ENCODE measurements around the gene QRICH2. TPM values are rescaled to one million over a fixed set of nuclear protein-coding genes. Genes with fewer than 3 reads are reported as not detected.

The QRICH2 gene
- total and polyA plus RNA-seq, 10 of the 15 experiments (the other 5 are each of a cell fraction or from before 2014, with no cell fraction given), result 0.04 to 0.72 (median 0.25) TPM

GRCh38 chr17:76247304-76247703, 60.8 kb downstream of the QRICH2 start:
- Histone ChIP-seq H3K4me3 (no peak overlapping the region), H3K27me3 (replicated peaks in 1 of 2; ENCODE audit: control insufficient read depth in 2 of 2, insufficient read depth in 2 of 2, low read length in 1 of 2) (no peaks in the 10 kb centered on the region), H3K4me2 (ENCODE audit: control insufficient read depth, insufficient read depth) (no peak overlapping the region), H3K36me3 (ENCODE audit: control insufficient read depth in 2 of 2, insufficient read depth in 2 of 2, low read length in 1 of 2) (no peaks in the 10 kb centered on the region), H4K20me1 (ENCODE audit: control insufficient read depth, insufficient read depth) (no peaks in the 10 kb centered on the region), H3K79me2 (ENCODE audit: control insufficient read depth, insufficient read depth, low read length) (no peaks in the 10 kb centered on the region), H3K4me1 (ENCODE audit: control insufficient read depth, insufficient read depth, low read length) (peaks cover 43% of the 10 kb centered on the region), H3K9me3 (replicated peaks; ENCODE audit: control insufficient read depth, insufficient read depth, low read length) (no peaks in the 10 kb centered on the region), H2AFZ (ENCODE audit: control insufficient read depth, low read depth, low read length) (no peak overlapping the region), H3K27ac (ENCODE audit: control insufficient read depth, insufficient read depth) (peak overlapping the region; percentile 29), H3K9ac (ENCODE audit: control insufficient read depth, insufficient read depth, low read length) (no peak overlapping the region)
- ChIA-PET RAD21 (ENCODE audit: unreplicated experiment) (interaction anchor here (0.9 to 6.2 kb wide), 10 partner anchors 10 to 121 kb away, joined by 3 to 124 read pairs (median 15); partner anchors contain the start of gene UBALD2), SMC1A (ENCODE audit: uncharacterized antibody, unreplicated experiment) (interaction anchor here (1.0 to 13.9 kb wide), 14 partner anchors 9 to 67 kb away, joined by 3 to 226 read pairs (median 11); partner anchors contain the start of gene UBALD2), CTCF (interaction anchor here (0.7 to 8.0 kb wide), 11 partner anchors 9 to 233 kb away, joined by 3 to 82 read pairs (median 5); partner anchors contain the start of gene UBALD2), POLR2A (interaction anchor here (0.5 to 16.9 kb wide), 9 partner anchors 9 to 121 kb away, joined by 3 to 341 read pairs (median 6); partner anchors contain the start of gene UBALD2)
- 82% methylated on average over 8 of the region's 8 CpGs for WGBS (ENCODE audit: insufficient coverage, insufficient replicate concordance, low lambda C conversion rate, missing lambda C conversion rate)
- no TSS peak for BruUV-seq (replicated peaks)
- no peak for ATAC-seq
- no peak for DNase-seq (ENCODE audit: low read depth, low spot score)
- intact Hi-C loops (cut with micrococcal nuclease; ENCODE audit: unreplicated experiment) (loop anchor here (2.0 to 5.0 kb wide), 2 partner anchors 17 to 60 kb away; partner anchors contain the start of gene UBALD2), in situ Hi-C loops (cut with MboI) (no loop called here)
- no peak for FAIRE-seq
- no peak for TF ChIP-seq SP1 (IDR thresholded peaks at IDR 0.05; ENCODE audit: low read depth, low read length)
- TF ChIP-seq CREB1 (IDR thresholded peaks at IDR 0.05; ENCODE audit: low read depth), result no peak
- TF ChIP-seq NFXL1 (IDR thresholded peaks at IDR 0.05; ENCODE audit: borderline replicate concordance), result no peak
- no peak for TF ChIP-seq WRNIP1 (IDR thresholded peaks at IDR 0.05; ENCODE audit: borderline replicate concordance, low read depth, low read length)
